Psoas muscle (tissue), 8 donors: ENCODE results near the gene CORO1C. TPM values are rescaled to one million over a fixed set of nuclear protein-coding genes. Genes with fewer than 3 reads are reported as not detected.

Experiments
- ATAC-seq, 4 donors: fragments of 200-7000 bp; cut with Tn5 transposase; one replicate each; pipeline ENCODE4 v1.9.1; 2020; ENCODE audit warnings: moderate library complexity in 3 of 4, mild to moderate bottlenecking in 2 of 4
- DNase-seq, 2 donors: peaks; one replicate each; pipeline ENCODE4 v3.0.0-alpha.2; 2020
- H3K27ac ChIP-seq: fragments of 200-600 bp; one replicate; pipeline ENCODE4 v1.8.0; 2022
- H3K27me3 ChIP-seq, 3 donors: fragments of 200-600 bp in 1 of 3; one replicate each; pipeline versions ENCODE4 v1.6.1 to v1.8.0; 2013 to 2022; ENCODE audit warnings: low read length in 2 of 3, mild to moderate bottlenecking in 2 of 3, moderate library complexity in 1 of 3; ENCODE audit not compliant: insufficient read depth in 3 of 3
- H3K36me3 ChIP-seq, 2 donors: fragments of 200-600 bp in 1 of 2; one replicate each; pipeline versions ENCODE4 v1.6.1 to v1.8.0; 2013 to 2022; ENCODE audit warnings: low read depth in 1 of 2, mild to moderate bottlenecking in 1 of 2, moderate library complexity in 1 of 2; ENCODE audit not compliant: insufficient read depth in 1 of 2
- H3K4me1 ChIP-seq: fragments of 200-600 bp; one replicate; pipeline ENCODE4 v1.8.0; 2022
- H3K4me3 ChIP-seq: fragments of 200-600 bp; one replicate; pipeline ENCODE4 v1.8.0; 2022; ENCODE audit warnings: mild to moderate bottlenecking
- H3K9me3 ChIP-seq: fragments of 200-600 bp; one replicate; pipeline ENCODE4 v1.8.0; 2022
- CTCF ChIP-seq: fragments of 200-600 bp; IDR thresholded peaks from one replicate; pipeline ENCODE4 v1.8.0; 2022; ENCODE audit warnings: antibody characterized with exemption
- WGBS, 3 donors: extraction: QIAGEN DNeasy Blood & Tissue Kit; methylation state at CpG; one replicate each; pipeline versions ENCODE4 v1.1.6 to v1.1.7; 2013; 5-methylcytosine and 5-hydroxymethylcytosine counted together
- intact Hi-C, 2 donors: fragments of 100-400 bp; cut with DNase I; formaldehyde crosslinking; loops; one replicate each; pipeline versions ENCODE4 v1.11.0 to v1.14.2; 2022
- polyA plus RNA-seq, 3 donors: library from polyadenylated mRNA; stranded (reverse); fragments of 200-250 nt; gene quantifications; one replicate each; pipeline ENCODE4 v1.2.3, GENCODE V29; 2013
- total RNA-seq, 4 donors: library from RNA; stranded (reverse); fragmentation: NEBNext Ultra II Directional in 2 of 4; extraction: Animal tissue kit (Norgen Biotek cat#: 25700) in 2 of 4; gene quantifications; one replicate each; pipeline versions ENCODE4 v1.2.1 to v1.2.4, GENCODE V29; 2021 to 2023
- donor health status: healthy with polysubstance abuse.
- donor health status: DM: no; HTN: no; CAD: no; lungs with moderate emphysema.
- donor health status: Bipolar disorder and iron deficiency.
- donor health status: healthy.
- donor health status: DM: yes; HTN: yes; CAD: no.
- donor health status: DM: no; HTN: no; CAD: no.
- donor health status: DM: no; HTN: no; CAD: no.
- donor health status: DM: yes; HTN: yes; CAD: no.

The CORO1C gene
- total and polyA plus RNA-seq, 7 donors, result 16.9 to 67.1 (median 40.5) TPM

- 96 to 97% (median 96%) methylated on average over 1 of the region's 1 CpG for WGBS, 3 donors
- H3K27ac ChIP-seq, result peak overlapping the region; percentile 78
- intact Hi-C loops, result loop anchor here in 1 of 2 donors (5.0 kb wide), 1 partner anchor 39 kb away; the partner anchor contains the start of gene CORO1C
- ATAC-seq (no peak), DNase-seq (no peak)
- no peak for TF ChIP-seq CTCF
- H3K4me1 ChIP-seq, result peaks cover 31% of the 10 kb centered on the region
- H3K27me3 ChIP-seq, result no peaks in the 10 kb centered on the region
- no peak overlapping the region for H3K4me3 ChIP-seq
- no peaks in the 10 kb centered on the region for H3K36me3 ChIP-seq
- H3K9me3 ChIP-seq, result no peaks in the 10 kb centered on the region
Observed at GRCh38 chr12:108770963-108771362, 39.6 kb upstream of the CORO1C start.

GRCh38 chr12:108770269-108770829, 39.0 kb upstream of the CORO1C start:
- Histone ChIP-seq H3K36me3 (no peaks in the 10 kb centered on the region), H3K4me3 (no peak overlapping the region), H3K27me3 (no peaks in the 10 kb centered on the region), H3K4me1 (peaks cover 31% of the 10 kb centered on the region), H3K9me3 (no peaks in the 10 kb centered on the region), H3K27ac (peak overlapping the region; percentile 4)
- no peak for TF ChIP-seq CTCF
- DNase-seq (no peak), ATAC-seq (no peak)
- intact Hi-C loops, result loop anchor here in 1 of 2 donors (5.0 kb wide), 1 partner anchor 38 kb away; the partner anchor contains the start of gene CORO1C
- WGBS, 3 donors, result 34 to 59% (median 39%) methylated on average over 10 to 11 of the region's 11 CpGs

- H3K36me3 ChIP-seq, result no peaks in the 10 kb centered on the region
- ATAC-seq (no peak), DNase-seq (peak in 1 of 2 donors; percentile 35)
- WGBS, 3 donors, result 52 to 65% (median 57%) methylated on average over 33 to 40 of the region's 40 CpGs
- no peaks in the 10 kb centered on the region for H3K27me3 ChIP-seq
- intact Hi-C loops, result no loop called here
- no peak overlapping the region for H3K27ac ChIP-seq
- H3K4me1 ChIP-seq, result peaks cover 24% of the 10 kb centered on the region
- no peaks in the 10 kb centered on the region for H3K9me3 ChIP-seq
- no peak for TF ChIP-seq CTCF
- peak overlapping the region; percentile 37 for H3K4me3 ChIP-seq
Observed at GRCh38 chr12:108768591-108769500, 37.5 kb upstream of the CORO1C start.

- Histone ChIP-seq H3K27ac (no peak overlapping the region), H3K4me3 (no peak overlapping the region), H3K9me3 (no peaks in the 10 kb centered on the region), H3K4me1 (peaks cover under 1% of the 10 kb centered on the region), H3K36me3 (no peaks in the 10 kb centered on the region), H3K27me3 (no peaks in the 10 kb centered on the region)
- DNase-seq (no peak), ATAC-seq (no peak)
- intact Hi-C loops, result no loop called here
- 93 to 96% (median 94%) methylated on average over 6 of the region's 6 CpGs for WGBS, 3 donors
- TF ChIP-seq CTCF, result no peak
Observed at GRCh38 chr12:108766294-108766693, 35.0 kb upstream of the CORO1C start.
